Activated CD4-positive, alpha-beta memory T cell treated with anti-CD3 and anti-CD28 coated beads for 36 hours (primary cell): Measurements from ENCODE around the gene C21orf91. TPM values are rescaled to one million over a fixed set of nuclear protein-coding genes. Genes with fewer than 3 reads are reported as not detected.
A peak's percentile ranks its signal among the peaks of the same experiment; 100 is the strongest.

Experiments
- CTCF ChIA-PET: fragments of 350-600 bp; sonication (Branson Sonifier 250); formaldehyde crosslinking; loops from one replicate; lab custom pipeline; 2021; ENCODE audit warnings: antibody characterized with exemption, inconsistent platforms; lab: Charles Lee
- POLR2A ChIA-PET: fragments of 350-600 bp; sonication (Branson Sonifier 250); formaldehyde crosslinking; loops from one replicate; lab custom pipeline; 2021; ENCODE audit warnings: antibody characterized with exemption; lab: Charles Lee
- DNase-seq: peaks from one replicate; pipeline ENCODE4 v3.0.0-alpha.2; 2020
- H3K27ac Mint-ChIP-seq: one replicate; pipeline ENCODE4 v1.8.0; 2021; ENCODE audit warnings: mixed read lengths
- H3K27me3 Mint-ChIP-seq: one replicate; pipeline ENCODE4 v1.8.0; 2021; ENCODE audit warnings: mixed read lengths
- H3K36me3 Mint-ChIP-seq: one replicate; pipeline ENCODE4 v1.8.0; 2021; ENCODE audit warnings: mixed read lengths
- H3K4me1 Mint-ChIP-seq: one replicate; pipeline ENCODE4 v1.8.0; 2021; ENCODE audit warnings: low read depth, mixed read lengths
- H3K4me3 Mint-ChIP-seq: one replicate; pipeline ENCODE4 v1.8.0; 2021; ENCODE audit warnings: mild to moderate bottlenecking, mixed read lengths
- H3K9me3 Mint-ChIP-seq: one replicate; pipeline ENCODE4 v1.8.0; 2021; ENCODE audit warnings: mixed read lengths
- intact Hi-C: fragments of 100-400 bp; cut with micrococcal nuclease; formaldehyde crosslinking; loops from one replicate; pipeline ENCODE4 v1.15.1; 2023
- total RNA-seq, 2 experiments: library from RNA; stranded (reverse); gene quantifications; one replicate each; pipeline ENCODE4 v1.2.3, GENCODE V29; 2021

Gene C21orf91
- total RNA-seq, 2 experiments from 2014 or later: 23.6 to 24.1 TPM

DNA sequence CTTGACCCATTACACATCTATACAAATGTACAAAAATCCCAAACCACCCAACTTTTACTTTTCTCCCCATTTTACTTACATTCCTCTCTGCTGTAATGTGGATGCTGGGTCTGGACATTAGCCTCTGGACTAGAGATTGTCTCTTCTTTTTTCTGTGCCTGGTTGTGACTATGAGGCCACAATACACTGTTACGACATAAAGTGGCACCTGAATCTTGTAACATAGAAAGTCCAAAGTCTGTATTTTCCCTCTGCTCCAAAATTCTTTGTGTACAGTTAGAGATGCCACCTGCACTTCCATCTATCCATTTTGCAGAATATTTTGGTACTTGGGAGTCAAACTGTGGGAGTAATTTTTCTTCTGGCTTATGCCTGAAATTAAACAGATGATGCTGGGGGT is 22.7 kb downstream of the C21orf91 start:
- CTCF ChIA-PET: interaction anchor here (1.4 kb wide), 1 partner anchor 108 kb away, joined by 6 read pairs; no protein-coding TSS in a partner anchor
- Mint-ChIP-seq H3K4me3 (no peak overlapping the region), H3K27ac (peak overlapping the region; percentile 39), H3K27me3 (no peaks in the 10 kb centered on the region), H3K9me3 (peaks cover 4% of the 10 kb centered on the region), H3K4me1 (peaks cover 58% of the 10 kb centered on the region), H3K36me3 (peaks cover 28% of the 10 kb centered on the region)
- DNase-seq: no peak
- intact Hi-C loops: loop anchor here (2.0 kb wide), 1 partner anchor 16 kb away; no protein-coding TSS in a partner anchor
- POLR2A ChIA-PET: interaction anchor here (1.0 kb wide), 1 partner anchor 8 kb away, joined by 4 read pairs; no protein-coding TSS in a partner anchor

DNA sequence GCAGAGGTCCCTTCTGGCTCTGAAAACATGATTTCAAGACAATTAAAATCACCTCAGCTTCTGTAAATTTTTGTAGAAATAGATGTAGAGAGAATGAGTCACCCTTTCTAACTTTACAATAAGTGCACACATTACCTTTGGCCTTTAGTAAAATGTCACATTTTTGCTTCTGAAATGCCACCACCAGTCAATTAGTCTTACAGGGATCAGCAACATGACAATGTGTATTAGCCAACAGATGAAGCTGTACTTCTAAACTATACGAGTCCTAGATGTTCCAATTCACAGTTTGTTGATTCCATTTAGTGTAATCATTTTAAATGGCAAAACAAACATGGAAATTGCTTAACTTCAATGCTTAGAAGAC is 23.1 kb downstream of the C21orf91 start:
- Mint-ChIP-seq H3K36me3 (peaks cover 32% of the 10 kb centered on the region), H3K4me3 (no peak overlapping the region), H3K27me3 (no peaks in the 10 kb centered on the region), H3K27ac (peak overlapping the region; percentile 39), H3K9me3 (peaks cover 3% of the 10 kb centered on the region), H3K4me1 (peaks cover 62% of the 10 kb centered on the region)
- intact Hi-C loops: loop anchor here (2.0 kb wide), 1 partner anchor 15 kb away; no protein-coding TSS in a partner anchor
- ChIA-PET POLR2A (interaction anchor here (1.0 kb wide), 1 partner anchor 9 kb away, joined by 4 read pairs; no protein-coding TSS in a partner anchor), CTCF (interaction anchor here (1.4 to 1.6 kb wide), 3 partner anchors 15 to 107 kb away, joined by 4 to 6 read pairs (median 4); no protein-coding TSS in a partner anchor)
- DNase-seq: no peak

DNA sequence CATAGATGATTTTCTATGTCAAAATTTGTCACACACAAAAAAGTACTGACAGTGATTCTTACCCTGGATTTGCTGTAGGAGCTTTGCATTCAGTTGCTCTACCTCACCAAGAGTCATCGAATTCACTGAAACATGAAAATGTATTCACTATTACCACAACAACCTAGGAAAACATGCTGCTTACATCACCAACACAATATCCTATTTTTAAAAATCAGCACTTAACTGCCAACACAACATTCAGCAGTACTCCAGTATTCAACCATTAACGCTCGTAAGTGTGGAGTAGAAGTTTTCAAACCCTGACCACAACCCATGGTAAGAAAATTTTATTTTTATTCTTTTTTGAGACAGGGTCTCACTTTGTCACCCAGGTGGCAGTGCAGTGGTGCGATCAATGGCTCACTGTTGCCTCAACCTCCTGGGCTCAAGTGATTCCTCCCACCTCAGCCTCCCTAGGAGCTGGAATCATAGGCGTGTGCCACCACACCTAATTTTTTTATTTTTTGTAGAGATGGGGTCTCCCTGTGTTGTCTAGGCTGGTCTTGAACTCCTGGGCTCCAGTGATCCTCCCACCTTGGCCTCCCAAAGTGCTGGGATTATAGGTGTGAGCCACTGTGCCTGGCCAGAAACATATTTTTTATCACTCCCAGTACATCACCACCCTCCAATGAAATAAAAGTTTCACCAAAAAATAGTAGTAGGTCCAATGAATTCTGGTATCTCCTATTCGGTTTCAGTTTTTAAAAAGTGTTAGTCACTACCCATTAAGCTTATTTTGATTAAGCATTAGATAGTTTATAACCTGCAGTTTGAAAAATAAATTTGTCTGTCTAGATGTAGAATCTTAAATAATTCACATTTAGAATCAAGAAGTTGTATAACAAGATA is 23.8 kb downstream of the C21orf91 start:
- Mint-ChIP-seq H3K4me1 (peaks cover 65% of the 10 kb centered on the region), H3K4me3 (peak overlapping the region; percentile 29), H3K27me3 (no peaks in the 10 kb centered on the region), H3K27ac (peak overlapping the region; percentile 39), H3K36me3 (peaks cover 31% of the 10 kb centered on the region), H3K9me3 (no peaks in the 10 kb centered on the region)
- no peak for DNase-seq
- POLR2A ChIA-PET: interaction anchor here (0.6 to 1.0 kb wide), 2 partner anchors 9 to 466 kb away, joined by 3 to 4 read pairs; no protein-coding TSS in a partner anchor
- intact Hi-C loops: loop anchor here (2.0 kb wide), 1 partner anchor 15 kb away; no protein-coding TSS in a partner anchor
- CTCF ChIA-PET: interaction anchor here (0.8 to 1.6 kb wide), 5 partner anchors 14 to 107 kb away, joined by 3 to 6 read pairs (median 4); no protein-coding TSS in a partner anchor

- no peaks in the 10 kb centered on the region for H3K27me3 Mint-ChIP-seq
Observed at GRCh38 chr21:17794518-17795145, 24.5 kb downstream of the C21orf91 start.

GRCh38 chr21:17793246-17794123 is 25.7 kb downstream of the C21orf91 start:
- DNase-seq: peak; percentile 30
- CTCF ChIA-PET: interaction anchor here (0.9 to 1.0 kb wide), 2 partner anchors 10 to 103 kb away, joined by 3 read pairs; no protein-coding TSS in a partner anchor
- H3K36me3 Mint-ChIP-seq: peaks cover 31% of the 10 kb centered on the region

More at GRCh38 chr21:17794518-17795145, 24.5 kb downstream of the C21orf91 start:
- Mint-ChIP-seq H3K4me3 (peak overlapping the region; percentile 59), H3K4me1 (peaks cover 69% of the 10 kb centered on the region), H3K27ac (peak overlapping the region; percentile 39), H3K36me3 (peaks cover 31% of the 10 kb centered on the region), H3K9me3 (no peaks in the 10 kb centered on the region)
- ChIA-PET CTCF (interaction anchor here (0.8 to 1.6 kb wide), 5 partner anchors 14 to 104 kb away, joined by 3 to 4 read pairs (median 3); no protein-coding TSS in a partner anchor), POLR2A (interaction anchor here (0.6 to 1.2 kb wide), 3 partner anchors 13 to 467 kb away, joined by 3 read pairs; no protein-coding TSS in a partner anchor)
- no peak for DNase-seq
- intact Hi-C loops: no loop called here

GRCh38 chr21:17789656-17790055 is 29.5 kb downstream of the C21orf91 start:
- Mint-ChIP-seq H3K4me1 (peaks cover 88% of the 10 kb centered on the region), H3K27me3 (no peaks in the 10 kb centered on the region), H3K4me3 (peak overlapping the region; percentile 1), H3K9me3 (no peaks in the 10 kb centered on the region), H3K27ac (peak overlapping the region; percentile 40), H3K36me3 (peaks cover 43% of the 10 kb centered on the region)
- intact Hi-C loops: no loop called here
- CTCF ChIA-PET: no interaction called here
- POLR2A ChIA-PET: no interaction called here
- DNase-seq: no peak

More at GRCh38 chr21:17793246-17794123, 25.7 kb downstream of the C21orf91 start:
- peak overlapping the region; percentile 86 for H3K27ac Mint-ChIP-seq
- no peaks in the 10 kb centered on the region for H3K27me3 Mint-ChIP-seq
- H3K9me3 Mint-ChIP-seq: no peaks in the 10 kb centered on the region
- H3K4me3 Mint-ChIP-seq: peak overlapping the region; percentile 59
- H3K4me1 Mint-ChIP-seq: peaks cover 72% of the 10 kb centered on the region
- POLR2A ChIA-PET: interaction anchor here (1.1 to 1.2 kb wide), 2 partner anchors 14 to 17 kb away, joined by 3 read pairs; no protein-coding TSS in a partner anchor
- intact Hi-C loops: loop anchor here (1.0 kb wide), 2 partner anchors 9 to 25 kb away; no protein-coding TSS in a partner anchor

DNA sequence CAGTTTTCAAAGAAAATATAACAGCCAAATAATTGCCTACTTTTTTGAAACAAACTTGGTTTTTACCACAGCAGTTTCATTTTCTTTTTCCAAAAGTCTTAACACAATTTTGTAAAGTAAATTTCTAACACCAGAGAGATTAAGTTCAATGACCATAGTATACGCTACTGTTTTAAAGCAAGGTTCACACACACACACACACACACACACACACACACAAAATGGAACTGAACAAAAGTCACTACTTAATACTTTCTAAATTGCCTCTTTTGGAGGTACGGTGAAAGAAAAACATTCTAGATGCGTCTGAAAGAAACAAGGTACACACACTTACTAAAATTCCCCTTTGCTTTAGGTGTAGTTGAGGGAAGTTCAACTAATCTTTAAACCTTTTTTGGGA is 30.1 kb downstream of the C21orf91 start:
- H3K4me1 Mint-ChIP-seq: peaks cover 88% of the 10 kb centered on the region
- DNase-seq: no peak
- CTCF ChIA-PET: no interaction called here
- POLR2A ChIA-PET: no interaction called here
- peaks cover 43% of the 10 kb centered on the region for H3K36me3 Mint-ChIP-seq
- H3K27ac Mint-ChIP-seq: peak overlapping the region; percentile 40
- intact Hi-C loops: no loop called here
- H3K27me3 Mint-ChIP-seq: no peaks in the 10 kb centered on the region
- no peaks in the 10 kb centered on the region for H3K9me3 Mint-ChIP-seq
- H3K4me3 Mint-ChIP-seq: peak overlapping the region; percentile 58

- CTCF ChIA-PET: no interaction called here
- Mint-ChIP-seq H3K4me1 (peaks cover 96% of the 10 kb centered on the region), H3K9me3 (no peaks in the 10 kb centered on the region), H3K27ac (peak overlapping the region; percentile 84), H3K27me3 (no peaks in the 10 kb centered on the region), H3K36me3 (peaks cover 39% of the 10 kb centered on the region), H3K4me3 (no peak overlapping the region)
- POLR2A ChIA-PET: no interaction called here
- no peak for DNase-seq
- intact Hi-C loops: no loop called here
Observed at GRCh38 chr21:17786851-17787181, 32.3 kb downstream of the C21orf91 start.

GRCh38 chr21:17786071-17786850 is 32.9 kb downstream of the C21orf91 start:
- Mint-ChIP-seq H3K36me3 (peaks cover 34% of the 10 kb centered on the region), H3K27me3 (no peaks in the 10 kb centered on the region), H3K4me3 (no peak overlapping the region), H3K4me1 (peaks cover 96% of the 10 kb centered on the region), H3K27ac (peak overlapping the region; percentile 84), H3K9me3 (no peaks in the 10 kb centered on the region)
- DNase-seq: peak; percentile 53
- ChIA-PET POLR2A (no interaction called here), CTCF (no interaction called here)
- intact Hi-C loops: no loop called here

DNA sequence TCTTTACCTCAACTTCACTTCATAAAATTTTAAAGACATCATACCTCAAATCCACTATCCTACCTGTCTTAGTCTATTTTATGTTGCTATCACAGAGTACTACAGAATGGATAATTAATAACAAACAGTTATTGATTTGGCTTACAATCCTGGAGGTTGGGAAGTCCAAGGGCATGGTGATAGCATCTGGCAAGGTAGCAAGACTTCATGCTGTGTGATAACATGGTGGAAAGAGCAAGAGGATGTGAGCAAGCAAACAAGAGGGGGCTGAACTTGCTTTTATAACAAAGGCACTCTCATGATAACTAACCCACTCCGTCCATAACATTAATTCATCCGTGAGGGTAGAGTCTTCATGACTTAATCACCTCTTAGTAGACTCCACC is 33.8 kb downstream of the C21orf91 start:
- POLR2A ChIA-PET: no interaction called here
- intact Hi-C loops: no loop called here
- CTCF ChIA-PET: no interaction called here
- Mint-ChIP-seq H3K4me3 (peak overlapping the region; percentile 71), H3K36me3 (peaks cover 29% of the 10 kb centered on the region), H3K4me1 (peaks cover 97% of the 10 kb centered on the region), H3K27ac (peak overlapping the region; percentile 84), H3K27me3 (no peaks in the 10 kb centered on the region), H3K9me3 (no peaks in the 10 kb centered on the region)
- no peak for DNase-seq
